K562 (cell line): ENCODE results near the gene CARD10. TPM values are rescaled to one million over a fixed set of nuclear protein-coding genes. Genes with fewer than 3 reads are reported as not detected.

ENCODE experiments used
- ATAC-seq: fragments of 200-7000 bp; cut with Tn5 transposase; 3 replicates; pipeline ENCODE4 v1.9.1; 2020; ENCODE audit warnings: moderate library complexity
- BruUV-seq: library from RNA; stranded (reverse); fragments of 400-500 nt; replicated peaks from 2 replicates; lab custom pipeline; 2021; lab: Mats Ljungman, UMichigan
- CTCF ChIA-PET: fragments of 300-600 bp; formaldehyde crosslinking; extraction: SDS; loops from one replicate; lab custom pipeline; 2021; ENCODE audit warnings: low intra/inter-chr PET ratio; lab: Yijun Ruan, JAX
- POLR2A ChIA-PET: fragments of 300-600, 350-650 bp; sonication (Branson Sonifier 250); formaldehyde crosslinking; extraction: SDS; loops from one replicate; lab custom pipeline; 2021; ENCODE audit warnings: antibody characterized with exemption, inconsistent platforms; lab: Yijun Ruan, JAX
- DNase-seq, 4 experiments: peaks; one replicate each; pipeline versions ENCODE4 v3.0.0 to v3.0.0-alpha.2; 2011 to 2018; ENCODE audit warnings: low spot score in 3 of 4, mixed read lengths in 3 of 4; ENCODE audit errors: extremely low read depth in 1 of 4
- FAIRE-seq: peaks from 2 replicates; lab custom pipeline; 2011; peaks lifted over from hg19 to GRCh38; lab: Jason Lieb, UNC
- H2AFZ ChIP-seq: 2 replicates; pipeline ENCODE4 v1.6.0; 2011; ENCODE audit warnings: low read depth, low read length, control low read depth, inconsistent platforms
- H3K27ac ChIP-seq: fragments of 200-600 bp; 3 replicates; pipeline ENCODE4 v1.8.0; 2011; ENCODE audit warnings: low read depth, mild to moderate bottlenecking, control low read depth, inconsistent platforms, low read length, moderate library complexity, mixed read lengths; ENCODE audit errors: extremely low read depth
- H3K27me3 ChIP-seq, 2 experiments: fragments of 300-600 bp in 1 of 2; 2 replicates in 1 of 2; 3 replicates in 1 of 2; pipeline versions ENCODE4 v1.6.0 to v1.8.0; 2011; ENCODE audit warnings: inconsistent platforms in 2 of 2, low read length in 2 of 2, mild to moderate bottlenecking in 1 of 2, mixed read lengths in 1 of 2, moderate library complexity in 1 of 2; ENCODE audit not compliant: control insufficient read depth in 2 of 2, insufficient read depth in 2 of 2
- H3K36me3 ChIP-seq: fragments of 300-600 bp; 3 replicates; pipeline ENCODE4 v1.8.0; 2011; ENCODE audit warnings: mild to moderate bottlenecking, low read length, inconsistent platforms; ENCODE audit not compliant: control insufficient read depth, insufficient read depth
- H3K4me1 ChIP-seq, 2 experiments: fragments of 200-600 bp in 1 of 2; replicated peaks in 1 of 2; 2 replicates in 1 of 2; 3 replicates in 1 of 2; pipeline versions ENCODE4 v1.5.1 to v1.8.0; 2011; ENCODE audit warnings: inconsistent platforms in 2 of 2, low read length in 2 of 2, mild to moderate bottlenecking in 1 of 2, mixed read lengths in 1 of 2, moderate library complexity in 1 of 2; ENCODE audit not compliant: control insufficient read depth in 2 of 2, insufficient read depth in 2 of 2
- H3K4me2 ChIP-seq: 2 replicates; pipeline ENCODE4 v1.6.1; 2011; ENCODE audit warnings: low read length, control low read depth, inconsistent platforms, mixed read lengths; ENCODE audit not compliant: insufficient read depth
- H3K4me3 ChIP-seq: fragments of 200-600 bp; sonication (generic), shearing (Covaris generic); 2 replicates; pipeline ENCODE4 v1.5.1; 2016; ENCODE audit warnings: control low read depth, inconsistent platforms
- H3K79me2 ChIP-seq: fragments of 200-600 bp; 3 replicates; pipeline ENCODE4 v1.8.0; 2011; ENCODE audit warnings: low read length, inconsistent platforms; ENCODE audit not compliant: control insufficient read depth, insufficient read depth
- H3K9ac ChIP-seq, 2 experiments: 2 replicates each; pipeline versions ENCODE4 v1.6.0 to v1.6.1; 2011; ENCODE audit warnings: low read depth in 2 of 2, low read length in 2 of 2, control low read depth in 1 of 2, inconsistent platforms in 1 of 2, mild to moderate bottlenecking in 1 of 2, mixed read lengths in 1 of 2; ENCODE audit not compliant: insufficient read depth in 1 of 2
- H3K9me1 ChIP-seq: one replicate; pipeline ENCODE4 v1.6.0; 2011; ENCODE audit warnings: inconsistent platforms, mild to moderate bottlenecking, low read length, moderate library complexity; ENCODE audit not compliant: control insufficient read depth, insufficient read depth
- H3K9me3 ChIP-seq: replicated peaks from 2 replicates; pipeline ENCODE4 v1.5.1; 2011; ENCODE audit warnings: low read depth, low read length, inconsistent platforms; ENCODE audit not compliant: control insufficient read depth, insufficient read depth
- H4K20me1 ChIP-seq: replicated peaks from 2 replicates; pipeline ENCODE4 v1.6.1; 2011; ENCODE audit warnings: low read length, inconsistent platforms, mixed read lengths; ENCODE audit not compliant: control insufficient read depth, insufficient read depth
- CBX3 ChIP-seq, 2 experiments: IDR thresholded peaks; 1 replicate in 1 of 2; 2 replicates in 1 of 2; pipeline ENCODE4 v1.6.1; 2012; ENCODE audit warnings: inconsistent platforms in 2 of 2, low read length in 2 of 2, borderline replicate concordance in 1 of 2, control low read depth in 1 of 2
- FOXJ2 ChIP-seq: fragments of 200-800 bp; sonication (Bioruptor generic); IDR thresholded peaks from 2 replicates; pipeline ENCODE4 v1.6.1; 2016; ENCODE audit warnings: missing genetic modification characterization, missing compliant biosample characterization
- HEY1 ChIP-seq: fragments of 250-450 bp; sonication (Bioruptor Pico); IDR thresholded peaks from 2 replicates; pipeline ENCODE4 v1.5.0; 2020; ENCODE audit warnings: mild to moderate bottlenecking, moderate library complexity, borderline replicate concordance
- IRF2 ChIP-seq: sonication (generic); formaldehyde crosslinking; IDR thresholded peaks from 2 replicates; pipeline ENCODE4 v1.8.1; 2022; ENCODE audit warnings: mild to moderate bottlenecking, missing genetic modification reagents
- PHTF2 ChIP-seq: fragments of 250-450 bp; sonication (Bioruptor Pico); IDR thresholded peaks from 2 replicates; pipeline ENCODE4 v1.5.0; 2021; ENCODE audit warnings: mild to moderate bottlenecking
- SAFB2 ChIP-seq: fragments of 200-400 bp; formaldehyde crosslinking; IDR thresholded peaks from 2 replicates; pipeline ENCODE4 v1.6.1; 2018; ENCODE audit warnings: borderline replicate concordance, low read length, low read depth, moderate library complexity; ENCODE audit not compliant: severe bottlenecking
- SMAD4 ChIP-seq: fragments of 250-450 bp; sonication (Bioruptor Pico); conservative IDR thresholded peaks from 2 replicates; pipeline ENCODE4 v1.8.0; 2021; ENCODE audit warnings: inconsistent platforms, mild to moderate bottlenecking, moderate library complexity
- ZFP91 ChIP-seq: sonication (generic); formaldehyde crosslinking; IDR thresholded peaks from 2 replicates; pipeline ENCODE4 v1.8.0; 2022; ENCODE audit warnings: mild to moderate bottlenecking, missing genetic modification reagents
- ZNF785 ChIP-seq: fragments of 250-450 bp; sonication (Bioruptor Pico); IDR thresholded peaks from 2 replicates; pipeline ENCODE4 v1.4.0; 2020; ENCODE audit warnings: mild to moderate bottlenecking
- WGBS: fragments of 100-300 bp; shearing (Covaris generic); methylation state at CpG from one replicate; pipeline ENCODE4 v1.1.6; 2016; ENCODE audit warnings: low coverage, mixed read lengths; ENCODE audit not compliant: insufficient coverage; ENCODE audit errors: missing lambda C conversion rate; 5-methylcytosine and 5-hydroxymethylcytosine counted together
- in situ Hi-C: fragments of 300-500 bp; cut with MboI; formaldehyde crosslinking; loops from 4 replicates; pipeline ENCODE4 v1.15.0; 2018; ENCODE audit warnings: inconsistent platforms, mixed read lengths
- intact Hi-C: fragments of 100-400 bp; cut with micrococcal nuclease; formaldehyde crosslinking; loops from 2 replicates; pipeline ENCODE4 v1.14.2; 2022
- polyA plus RNA-seq, 8 experiments: library from polyadenylated mRNA; depleted of rRNA in 4 of 8; stranded (reverse) in 5 of 8; unstranded in 3 of 8; fragments of >200 nt; fragmentation: Nextera tagmentation in 2 of 8; fragmentation: Illumina TruSeq in 1 of 8; extraction: Ambion mirVana in 2 of 8; extraction: Trizol in 1 of 8; gene quantifications; 2 replicates each; pipeline versions ENCODE4 v1.2.1 to v1.2.3, GENCODE V29; 2011 to 2014; ENCODE audit warnings: inconsistent platforms in 1 of 8, missing spikeins in 1 of 8
- total RNA-seq, 7 experiments: library from RNA; depleted of rRNA in 6 of 7; stranded (reverse); fragments of >200 nt in 6 of 7; fragmentation: Illumina TruSeq in 2 of 7; extraction: Trizol in 2 of 7; gene quantifications; 2 replicates each; pipeline versions ENCODE4 v1.2.1 to v1.2.3, GENCODE V29; 2011 to 2021; ENCODE audit warnings: low replicate concordance in 1 of 7

Gene CARD10
- total and polyA plus RNA-seq, 9 of the 15 experiments (the other 6 are each of a cell fraction or from before 2014, with no cell fraction given), result 0.13 to 5.8 (median 1.6) TPM

DNA sequence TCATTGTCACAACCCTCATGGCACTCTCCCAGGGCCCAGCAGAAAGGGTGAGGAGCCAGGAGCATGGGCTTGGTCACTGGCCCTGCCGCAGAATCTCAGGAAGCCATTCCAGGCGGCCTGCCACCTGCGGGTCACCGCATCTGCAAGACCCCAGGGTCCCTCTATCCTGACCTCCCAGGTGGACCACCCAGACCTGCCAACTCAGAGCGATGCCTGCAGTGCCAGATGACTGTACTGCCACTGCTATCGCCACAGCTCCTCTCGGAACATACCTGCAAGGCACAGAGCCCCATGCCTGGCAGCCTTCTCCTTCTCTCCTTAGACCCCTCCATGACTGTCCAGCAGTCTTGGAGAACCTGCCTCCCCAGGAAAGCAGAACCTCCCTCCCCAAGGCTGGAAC is 65.5 kb downstream of the CARD10 start:
- WGBS, result 16% methylated on average over 7 of the region's 7 CpGs
- in situ Hi-C loops (no loop called here), intact Hi-C loops (no loop called here)
- H3K27me3 ChIP-seq, result peaks cover 0 to 33% of the 10 kb centered on the region in 2 experiments; a peak in 3 of 5 replicates
- peaks cover 8% of the 10 kb centered on the region; the same call in 1 of the 2 replicates for H4K20me1 ChIP-seq
- no peaks in the 10 kb centered on the region for H3K9me1 ChIP-seq
- H3K36me3 ChIP-seq, result no peaks in the 10 kb centered on the region
- DNase-seq (no peak), ATAC-seq (no peak), FAIRE-seq (no peak)
- ChIA-PET CTCF (no interaction called here), POLR2A (no interaction called here)
- H3K4me1 ChIP-seq, result peaks cover 8 to 17% of the 10 kb centered on the region in 2 experiments; a peak in 3 of 5 replicates
- H3K27ac ChIP-seq, result no peak overlapping the region
- no peak overlapping the region for H3K9ac ChIP-seq
- BruUV-seq, result no TSS peak
- no peaks in the 10 kb centered on the region for H3K79me2 ChIP-seq
- TF ChIP-seq ZFP91 (CRISPR knock-in tag), result no peak
- TF ChIP-seq HEY1 (CRISPR knock-in tag), result no peak
- TF ChIP-seq IRF2, result no peak
- TF ChIP-seq PHTF2 (CRISPR knock-in tag), result no peak
- no peak for TF ChIP-seq ZNF785
- TF ChIP-seq SMAD4 (CRISPR knock-in tag), result no peak
- no peak for TF ChIP-seq CBX3 (IDR thresholded peaks at IDR 0.05; ENCODE audit: borderline replicate concordance in 1 of 2, low read length in 2 of 2)
- no peak for TF ChIP-seq FOXJ2 (tag)
- TF ChIP-seq SAFB2, result no peak
- H3K9me3 ChIP-seq, result no peaks in the 10 kb centered on the region
- H2AFZ ChIP-seq, result no peak overlapping the region
- no peak overlapping the region for H3K4me3 ChIP-seq
- no peak overlapping the region for H3K4me2 ChIP-seq
